Peyer's patch (tissue), 4 donors: Measurements from ENCODE around the gene CIAO2A. TPM values are rescaled to one million over a fixed set of nuclear protein-coding genes. Genes with fewer than 3 reads are reported as not detected.

Source experiments
- DNase-seq, 3 donors: peaks; one replicate each; pipeline ENCODE4 v3.0.0-alpha.2; 2017 to 2019
- H3K27ac ChIP-seq, 4 donors: fragments of 200-600 bp; sonication (generic); one replicate each; pipeline ENCODE4 v1.5.1; 2016 to 2019
- H3K27me3 ChIP-seq, 2 donors: fragments of 200-600 bp; sonication (generic); one replicate each; pipeline ENCODE4 v1.5.1; 2019
- H3K36me3 ChIP-seq, 3 donors: fragments of 200-600 bp; sonication (generic); one replicate each; pipeline ENCODE4 v1.5.1; 2016 to 2019
- H3K4me1 ChIP-seq, 4 donors: fragments of 200-600 bp; sonication (generic); one replicate each; pipeline ENCODE4 v1.5.1; 2016 to 2019
- H3K4me3 ChIP-seq, 4 donors: fragments of 200-600 bp; sonication (generic); 1 replicate in 3 of 4; 2 replicates in 1 of 4; pipeline ENCODE4 v1.5.1; 2016 to 2019; ENCODE audit warnings: mild to moderate bottlenecking in 1 of 4
- H3K9me3 ChIP-seq, 4 donors: fragments of 200-600 bp; sonication (generic); one replicate each; pipeline ENCODE4 v1.5.1; 2016 to 2019; ENCODE audit warnings: mild to moderate bottlenecking in 1 of 4
- POLR2A ChIP-seq, 2 donors: fragments of 450-650 bp; IDR thresholded peaks; one replicate each; pipeline ENCODE4 v1.5.1; 2017; ENCODE audit warnings: antibody characterized with exemption in 2 of 2, mild to moderate bottlenecking in 2 of 2, moderate library complexity in 2 of 2
- total RNA-seq, 4 donors: library from RNA; depleted of rRNA; stranded (reverse); fragments of >200 nt; gene quantifications; one replicate each; pipeline ENCODE4 v1.1.0, GENCODE V29; 2016
- TF ChIP-seq, protein P1 (sequence below), 6 experiments: fragments of 450-650 bp in 4 of 6; fragments of 200-600 bp in 2 of 6; sonication (generic) in 1 of 6; IDR thresholded peaks; one replicate each; pipeline ENCODE4 v1.5.1; 2017 to 2019; ENCODE audit warnings: antibody characterized with exemption in 6 of 6, mild to moderate bottlenecking in 3 of 6, moderate library complexity in 1 of 6

Gene CIAO2A
- total RNA-seq, 4 donors from 2014 or later = 56.3 to 137 (median 78.0) TPM

GRCh38 chr15:64130159-64130558 lies 36.5 kb upstream of the CIAO2A start:
- TF ChIP-seq, protein P1, sequence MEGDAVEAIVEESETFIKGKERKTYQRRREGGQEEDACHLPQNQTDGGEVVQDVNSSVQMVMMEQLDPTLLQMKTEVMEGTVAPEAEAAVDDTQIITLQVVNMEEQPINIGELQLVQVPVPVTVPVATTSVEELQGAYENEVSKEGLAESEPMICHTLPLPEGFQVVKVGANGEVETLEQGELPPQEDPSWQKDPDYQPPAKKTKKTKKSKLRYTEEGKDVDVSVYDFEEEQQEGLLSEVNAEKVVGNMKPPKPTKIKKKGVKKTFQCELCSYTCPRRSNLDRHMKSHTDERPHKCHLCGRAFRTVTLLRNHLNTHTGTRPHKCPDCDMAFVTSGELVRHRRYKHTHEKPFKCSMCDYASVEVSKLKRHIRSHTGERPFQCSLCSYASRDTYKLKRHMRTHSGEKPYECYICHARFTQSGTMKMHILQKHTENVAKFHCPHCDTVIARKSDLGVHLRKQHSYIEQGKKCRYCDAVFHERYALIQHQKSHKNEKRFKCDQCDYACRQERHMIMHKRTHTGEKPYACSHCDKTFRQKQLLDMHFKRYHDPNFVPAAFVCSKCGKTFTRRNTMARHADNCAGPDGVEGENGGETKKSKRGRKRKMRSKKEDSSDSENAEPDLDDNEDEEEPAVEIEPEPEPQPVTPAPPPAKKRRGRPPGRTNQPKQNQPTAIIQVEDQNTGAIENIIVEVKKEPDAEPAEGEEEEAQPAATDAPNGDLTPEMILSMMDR (IDR thresholded peaks at IDR 0.05) = no peak
- no peak for TF ChIP-seq POLR2A (IDR thresholded peaks at IDR 0.05)
- Histone ChIP-seq H3K9me3 (no peaks in the 10 kb centered on the region), H3K27me3 (no peaks in the 10 kb centered on the region), H3K4me1 (no peaks in the 10 kb centered on the region), H3K36me3 (peaks cover 0 to 98% (median 0%) of the 10 kb centered on the region in 3 donors), H3K27ac (no peak overlapping the region), H3K4me3 (no peak overlapping the region)
- DNase-seq = no peak

- peaks cover 0 to 99% (median 0%) of the 10 kb centered on the region in 3 donors for H3K36me3 ChIP-seq
- H3K27ac ChIP-seq = no peak overlapping the region
- H3K9me3 ChIP-seq = no peaks in the 10 kb centered on the region
- H3K4me3 ChIP-seq = no peak overlapping the region
- TF ChIP-seq, protein P1 (IDR thresholded peaks at IDR 0.05) = no peak
- TF ChIP-seq POLR2A (IDR thresholded peaks at IDR 0.05) = no peak
- H3K4me1 ChIP-seq = no peaks in the 10 kb centered on the region
- no peaks in the 10 kb centered on the region for H3K27me3 ChIP-seq
- no peak for DNase-seq
Measured at GRCh38 chr15:64127521-64128270, 34.1 kb upstream of the CIAO2A start.

DNA sequence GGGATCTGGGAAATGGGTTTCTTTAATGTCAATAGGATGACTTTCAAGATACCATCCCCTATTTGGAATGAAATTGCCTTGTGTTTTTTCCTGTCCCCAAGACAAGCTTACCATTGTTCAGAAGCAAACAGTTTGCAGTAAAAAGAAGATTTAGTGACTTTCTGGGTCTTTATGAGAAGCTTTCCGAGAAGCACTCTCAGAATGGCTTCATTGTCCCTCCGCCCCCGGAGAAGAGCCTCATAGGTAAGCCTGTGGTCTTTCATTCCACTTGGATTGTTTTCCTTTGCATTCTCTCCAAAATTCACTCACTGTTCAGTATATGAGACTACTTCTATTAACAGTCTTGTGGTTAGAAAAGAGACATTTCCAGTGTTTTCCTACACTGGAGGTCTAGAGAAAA lies 32.3 kb upstream of the CIAO2A start:
- Histone ChIP-seq H3K4me1 (no peaks in the 10 kb centered on the region), H3K27ac (no peak overlapping the region), H3K36me3 (peaks cover 0 to 97% (median 0%) of the 10 kb centered on the region in 3 donors), H3K4me3 (no peak overlapping the region), H3K9me3 (no peaks in the 10 kb centered on the region), H3K27me3 (no peaks in the 10 kb centered on the region)
- DNase-seq = no peak
- TF ChIP-seq POLR2A (IDR thresholded peaks at IDR 0.05) = no peak
- TF ChIP-seq, protein P1 (IDR thresholded peaks at IDR 0.05) = no peak

GRCh38 chr15:64122936-64123351 lies 29.3 kb upstream of the CIAO2A start:
- H3K36me3 ChIP-seq = peaks cover 0 to 95% (median 0%) of the 10 kb centered on the region in 3 donors
- DNase-seq = no peak
- no peak overlapping the region for H3K27ac ChIP-seq

GRCh38 chr15:64122444-64122843 lies 28.8 kb upstream of the CIAO2A start:
- H3K27me3 ChIP-seq = no peaks in the 10 kb centered on the region
- H3K4me3 ChIP-seq = no peak overlapping the region
- H3K27ac ChIP-seq = no peak overlapping the region
- DNase-seq = no peak
- H3K36me3 ChIP-seq = peaks cover 0 to 95% (median 0%) of the 10 kb centered on the region in 3 donors
- TF ChIP-seq, protein P1 (IDR thresholded peaks at IDR 0.05) = no peak
- H3K4me1 ChIP-seq = no peaks in the 10 kb centered on the region
- no peaks in the 10 kb centered on the region for H3K9me3 ChIP-seq

More at GRCh38 chr15:64122936-64123351, 29.3 kb upstream of the CIAO2A start:
- Histone ChIP-seq H3K27me3 (no peaks in the 10 kb centered on the region), H3K4me3 (no peak overlapping the region), H3K4me1 (no peaks in the 10 kb centered on the region), H3K9me3 (no peaks in the 10 kb centered on the region)
- TF ChIP-seq POLR2A (IDR thresholded peaks at IDR 0.05) = no peak
- TF ChIP-seq, protein P1 (IDR thresholded peaks at IDR 0.05) = no peak
